Esophagus muscularis mucosa (tissue), 4 donors: ENCODE data around the gene HTR2C. TPM values are rescaled to one million over a fixed set of nuclear protein-coding genes. Genes with fewer than 3 reads are reported as not detected.
"Not testable (repeated sequence)": the region's sequence is repeated elsewhere in the genome, so short reads cannot be mapped to it uniquely, and the experiment has no call there.

Experiments
- DNase-seq: peaks from one replicate; pipeline ENCODE4 v3.0.0-alpha.2; 2017; ENCODE audit errors: extremely low spot score
- H3K27ac ChIP-seq, 4 donors: fragments of 200-600 bp; sonication (generic); replicated peaks in 1 of 4; 1 replicate in 3 of 4; 2 replicates in 1 of 4; pipeline ENCODE4 v1.5.1; 2016 to 2019; ENCODE audit warnings: mild to moderate bottlenecking in 1 of 4
- H3K27me3 ChIP-seq, 4 donors: fragments of 200-600 bp; sonication (generic); one replicate each; pipeline versions ENCODE4 v1.5.1 to v1.6.0; 2016 to 2019
- H3K36me3 ChIP-seq, 4 donors: fragments of 200-600 bp; sonication (generic); one replicate each; pipeline ENCODE4 v1.5.1; 2016 to 2019
- H3K4me1 ChIP-seq, 4 donors: fragments of 200-600 bp; sonication (generic); one replicate each; pipeline ENCODE4 v1.5.1; 2016 to 2019
- H3K4me3 ChIP-seq, 4 donors: fragments of 200-600 bp; sonication (generic); 1 replicate in 2 of 4; 2 replicates in 2 of 4; pipeline ENCODE4 v1.5.1; 2016 to 2019; ENCODE audit warnings: mild to moderate bottlenecking in 4 of 4, moderate library complexity in 1 of 4
- H3K9me3 ChIP-seq, 4 donors: fragments of 200-600 bp; sonication (generic); 1 replicate in 3 of 4; 2 replicates in 1 of 4; pipeline ENCODE4 v1.5.1; 2016 to 2019
- EP300 ChIP-seq: sonication (generic); formaldehyde crosslinking; IDR thresholded peaks from one replicate; pipeline ENCODE4 v1.6.1; 2017; ENCODE audit warnings: antibody characterized with exemption
- POLR2A ChIP-seq: fragments of 450-650 bp; IDR thresholded peaks from one replicate; pipeline ENCODE4 v1.6.1; 2017; ENCODE audit warnings: antibody characterized with exemption, moderate library complexity, mild to moderate bottlenecking, low read depth
- POLR2AphosphoS5 ChIP-seq, 2 donors: sonication (generic); formaldehyde crosslinking; IDR thresholded peaks; one replicate each; pipeline ENCODE4 v1.6.1; 2017; ENCODE audit warnings: antibody characterized with exemption in 2 of 2
- WGBS: methylation state at CpG from one replicate; pipeline ENCODE4 v1.1.5; 2018; 5-methylcytosine and 5-hydroxymethylcytosine counted together
- intact Hi-C: fragments of 100-400 bp; cut with DNase I; formaldehyde crosslinking; loops from one replicate; pipeline ENCODE4 v1.15.1; 2023
- small RNA-seq, 3 donors: library from RNA; depleted of rRNA; stranded (forward); fragments of <200 nt; gene quantifications; one replicate each; pipeline ENCODE3, GENCODE V24; 2016
- total RNA-seq, 4 donors: library from RNA; depleted of rRNA; stranded (reverse); fragments of >200 nt; gene quantifications; one replicate each; pipeline versions ENCODE4 v1.1.0 to v1.2.1, GENCODE V29; 2016
- TF ChIP-seq, protein P1 (sequence below), 3 experiments: fragments of 200-600 bp in 2 of 3; fragments of 450-650 bp in 1 of 3; sonication (generic) in 2 of 3; IDR thresholded peaks; one replicate each; pipeline ENCODE4 v1.5.1; 2017 to 2019; ENCODE audit warnings: antibody characterized with exemption in 3 of 3, mild to moderate bottlenecking in 2 of 3, moderate library complexity in 1 of 3

HTR2C gene
- total RNA-seq, 4 donors from 2014 or later: not detected

- Histone ChIP-seq H3K4me3 (no peak overlapping the region), H3K9me3 (peaks cover 0 to 3% (median 0%) of the 10 kb centered on the region in 4 donors), H3K27me3 (no peaks in the 10 kb centered on the region), H3K4me1 (no peaks in the 10 kb centered on the region), H3K27ac (no peak overlapping the region), H3K36me3 (no peaks in the 10 kb centered on the region)
- no peak for DNase-seq
- intact Hi-C loops: no loop called here
- TF ChIP-seq, protein P1, sequence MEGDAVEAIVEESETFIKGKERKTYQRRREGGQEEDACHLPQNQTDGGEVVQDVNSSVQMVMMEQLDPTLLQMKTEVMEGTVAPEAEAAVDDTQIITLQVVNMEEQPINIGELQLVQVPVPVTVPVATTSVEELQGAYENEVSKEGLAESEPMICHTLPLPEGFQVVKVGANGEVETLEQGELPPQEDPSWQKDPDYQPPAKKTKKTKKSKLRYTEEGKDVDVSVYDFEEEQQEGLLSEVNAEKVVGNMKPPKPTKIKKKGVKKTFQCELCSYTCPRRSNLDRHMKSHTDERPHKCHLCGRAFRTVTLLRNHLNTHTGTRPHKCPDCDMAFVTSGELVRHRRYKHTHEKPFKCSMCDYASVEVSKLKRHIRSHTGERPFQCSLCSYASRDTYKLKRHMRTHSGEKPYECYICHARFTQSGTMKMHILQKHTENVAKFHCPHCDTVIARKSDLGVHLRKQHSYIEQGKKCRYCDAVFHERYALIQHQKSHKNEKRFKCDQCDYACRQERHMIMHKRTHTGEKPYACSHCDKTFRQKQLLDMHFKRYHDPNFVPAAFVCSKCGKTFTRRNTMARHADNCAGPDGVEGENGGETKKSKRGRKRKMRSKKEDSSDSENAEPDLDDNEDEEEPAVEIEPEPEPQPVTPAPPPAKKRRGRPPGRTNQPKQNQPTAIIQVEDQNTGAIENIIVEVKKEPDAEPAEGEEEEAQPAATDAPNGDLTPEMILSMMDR (IDR thresholded peaks at IDR 0.05): no peak
- TF ChIP-seq POLR2A (no peak), POLR2AphosphoS5 (IDR thresholded peaks at IDR 0.05) (no peak), EP300 (no peak)
Observed at GRCh38 chrX:114930227-114930626, 346.3 kb downstream of the HTR2C start.

- intact Hi-C loops: no loop called here
Observed at GRCh38 chrX:114932550-114932949, 348.7 kb downstream of the HTR2C start.

GRCh38 chrX:114933291-114933690, 349.4 kb downstream of the HTR2C start:
- DNase-seq, intact Hi-C loops: not testable (repeated sequence)
- 65% methylated on average over 2 of the region's 2 CpGs for WGBS

More at GRCh38 chrX:114932550-114932949, 348.7 kb downstream of the HTR2C start:
- no peak for DNase-seq
- peaks cover 0 to 3% (median 0%) of the 10 kb centered on the region in 4 donors for H3K9me3 ChIP-seq
- H3K27me3 ChIP-seq: no peaks in the 10 kb centered on the region
- H3K4me3 ChIP-seq: no peak overlapping the region
- WGBS: 61% methylated on average over 1 of the region's 1 CpG
- H3K4me1 ChIP-seq: no peaks in the 10 kb centered on the region
- no peaks in the 10 kb centered on the region for H3K36me3 ChIP-seq
- TF ChIP-seq EP300: no peak
- TF ChIP-seq POLR2AphosphoS5 (IDR thresholded peaks at IDR 0.05): no peak
- TF ChIP-seq, protein P1 (IDR thresholded peaks at IDR 0.05): no peak
- TF ChIP-seq POLR2A: no peak
- H3K27ac ChIP-seq: no peak overlapping the region

DNA sequence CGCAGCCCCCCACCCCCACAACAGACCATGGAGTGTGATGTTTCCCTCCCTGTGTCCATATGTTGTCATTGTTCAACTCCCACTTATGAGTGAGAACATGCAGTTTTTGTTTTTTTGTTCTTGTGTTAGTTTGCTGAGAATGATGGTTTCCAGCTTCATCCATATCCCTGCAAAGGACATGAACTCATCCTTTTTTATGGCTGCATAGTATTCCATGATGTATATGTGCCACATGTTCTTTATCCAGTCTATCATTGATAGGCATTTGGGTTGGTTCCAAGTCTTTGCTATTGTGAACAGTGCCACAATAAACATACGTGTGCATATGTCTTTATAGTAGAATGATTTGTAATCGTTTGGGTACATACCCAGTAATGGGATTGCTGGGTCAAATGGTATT, 353.2 kb downstream of the HTR2C start:
- DNase-seq, H3K36me3 ChIP-seq, intact Hi-C loops: not testable (repeated sequence)

More at GRCh38 chrX:114933291-114933690, 349.4 kb downstream of the HTR2C start:
- H3K27me3 ChIP-seq, H3K36me3 ChIP-seq, H3K27ac ChIP-seq, H3K9me3 ChIP-seq, H3K4me1 ChIP-seq, H3K4me3 ChIP-seq: not testable (repeated sequence)

DNA sequence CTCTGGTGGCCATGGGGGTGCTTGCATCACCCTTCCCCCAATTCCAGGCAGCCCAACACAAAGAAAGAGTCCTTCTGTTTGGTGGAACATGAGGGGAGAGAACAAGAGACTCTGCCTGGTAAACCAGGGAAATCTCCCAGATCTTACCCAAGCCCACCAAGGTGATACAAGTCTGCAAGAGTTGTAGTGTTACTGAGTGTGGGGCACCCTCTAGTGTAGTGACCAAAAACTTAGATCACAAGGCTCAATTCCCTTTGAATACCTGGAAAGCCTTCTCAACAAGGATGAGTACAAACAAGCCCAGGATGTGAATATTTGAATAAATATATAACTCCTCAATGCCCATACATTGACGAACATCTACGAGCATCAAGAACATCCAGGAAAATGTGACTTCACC, 368.8 kb downstream of the HTR2C start:
- no peak for TF ChIP-seq POLR2A
- no peak for TF ChIP-seq EP300
- TF ChIP-seq, protein P1 (IDR thresholded peaks at IDR 0.05): no peak
- no peak for TF ChIP-seq POLR2AphosphoS5 (IDR thresholded peaks at IDR 0.05)
- Histone ChIP-seq H3K9me3 (no peaks in the 10 kb centered on the region), H3K4me1 (no peaks in the 10 kb centered on the region), H3K27ac (no peak overlapping the region), H3K4me3 (no peak overlapping the region), H3K27me3 (no peaks in the 10 kb centered on the region), H3K36me3 (no peaks in the 10 kb centered on the region)
- no peak for DNase-seq
- intact Hi-C loops: no loop called here
- WGBS: 86% methylated on average over 2 of the region's 2 CpGs

More for the DNA sequence above, 353.2 kb downstream of the HTR2C start:
- H3K4me1 ChIP-seq, H3K27me3 ChIP-seq, H3K27ac ChIP-seq, H3K4me3 ChIP-seq, H3K9me3 ChIP-seq: not testable (repeated sequence)
- 87% methylated on average over 3 of the region's 3 CpGs for WGBS

Small RNA genes within 50 kb of the gene (small RNA-seq; reads per million reads assigned to genes)
- gene AL355812.1: 0 reads per million in 3 donors
- gene MIR1264: 0 reads per million in 3 donors
- 0 to 0.37 (median 0) reads per million in 3 donors for gene MIR1298
- 0 reads per million in 3 donors for gene MIR1911
- 0 reads per million in 3 donors for gene MIR1912
- 0 reads per million in 3 donors for gene MIR448
- gene MIR764: 0 reads per million in 3 donors
- gene SNORA35: 0 reads per million in 3 donors
